Measurements from ENCODE around the gene SHC1. TPM values are rescaled to one million over a fixed set of nuclear protein-coding genes. Genes with fewer than 3 reads are reported as not detected.

SHC1 gene
- total and polyA plus RNA-seq, 7 donors = 33.2 to 87.2 (median 67.3) TPM

DNA sequence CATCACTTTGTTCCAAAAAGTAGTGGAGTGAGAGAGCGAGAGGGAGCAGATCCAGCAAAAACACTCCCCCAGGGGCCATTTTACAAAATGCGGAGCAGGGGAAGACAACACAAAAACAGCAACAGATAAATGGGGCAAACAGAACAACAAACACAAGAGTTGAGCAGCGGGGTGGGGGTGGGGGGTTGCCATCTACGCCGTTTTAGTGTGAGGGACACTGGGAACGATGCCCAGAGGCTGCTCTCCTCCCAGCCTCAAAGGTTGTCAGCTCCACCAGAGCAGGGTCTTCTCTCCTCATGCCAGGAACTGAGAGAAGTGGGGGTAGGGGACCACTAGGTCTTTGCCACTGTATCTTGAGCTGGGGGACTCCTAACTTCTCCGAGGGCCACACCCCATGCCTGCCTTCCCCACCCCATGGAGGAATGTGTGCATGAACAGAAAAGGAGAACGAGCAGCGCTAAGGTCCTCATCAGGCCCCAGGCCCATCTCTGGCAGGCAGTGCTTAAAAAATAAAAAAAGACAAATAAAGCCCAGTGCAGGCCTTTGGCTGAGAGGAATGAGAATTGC, 13.4 kb downstream of the SHC1 start:
- intact Hi-C loops (cut with DNase I) = no loop called here

GRCh38 chr1:154956544-154956941, 14.0 kb downstream of the SHC1 start:
- Histone ChIP-seq H3K9me3 (no peaks in the 10 kb centered on the region), H3K4me3 (peak overlapping the region; percentile 71), H3K27me3 (ENCODE audit: insufficient read depth in 3 of 3, low read length in 2 of 3) (no peaks in the 10 kb centered on the region), H3K27ac (peak overlapping the region; percentile 88), H3K4me1 (peaks cover 55% of the 10 kb centered on the region), H3K36me3 (ENCODE audit: insufficient read depth in 1 of 2, low read depth in 1 of 2) (peaks cover 0 to 19% of the 10 kb centered on the region in 2 donors)
- peak; percentile 45 to 53 (median 48) for ATAC-seq
- TF ChIP-seq, protein P1, sequence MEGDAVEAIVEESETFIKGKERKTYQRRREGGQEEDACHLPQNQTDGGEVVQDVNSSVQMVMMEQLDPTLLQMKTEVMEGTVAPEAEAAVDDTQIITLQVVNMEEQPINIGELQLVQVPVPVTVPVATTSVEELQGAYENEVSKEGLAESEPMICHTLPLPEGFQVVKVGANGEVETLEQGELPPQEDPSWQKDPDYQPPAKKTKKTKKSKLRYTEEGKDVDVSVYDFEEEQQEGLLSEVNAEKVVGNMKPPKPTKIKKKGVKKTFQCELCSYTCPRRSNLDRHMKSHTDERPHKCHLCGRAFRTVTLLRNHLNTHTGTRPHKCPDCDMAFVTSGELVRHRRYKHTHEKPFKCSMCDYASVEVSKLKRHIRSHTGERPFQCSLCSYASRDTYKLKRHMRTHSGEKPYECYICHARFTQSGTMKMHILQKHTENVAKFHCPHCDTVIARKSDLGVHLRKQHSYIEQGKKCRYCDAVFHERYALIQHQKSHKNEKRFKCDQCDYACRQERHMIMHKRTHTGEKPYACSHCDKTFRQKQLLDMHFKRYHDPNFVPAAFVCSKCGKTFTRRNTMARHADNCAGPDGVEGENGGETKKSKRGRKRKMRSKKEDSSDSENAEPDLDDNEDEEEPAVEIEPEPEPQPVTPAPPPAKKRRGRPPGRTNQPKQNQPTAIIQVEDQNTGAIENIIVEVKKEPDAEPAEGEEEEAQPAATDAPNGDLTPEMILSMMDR (IDR thresholded peaks at IDR 0.05) = no peak
- WGBS, 3 donors = 3% methylated on average over 6 of the region's 6 CpGs
- peak; percentile 57 to 70 for DNase-seq
- intact Hi-C loops (cut with DNase I) = loop anchor here in 1 of 2 donors (1.0 kb wide), 1 partner anchor 43 kb away; no protein-coding TSS in a partner anchor

More for the DNA sequence above, 13.4 kb downstream of the SHC1 start:
- Histone ChIP-seq H3K9me3 (no peaks in the 10 kb centered on the region), H3K4me3 (peak overlapping the region; percentile 71), H3K27ac (peak overlapping the region; percentile 88), H3K4me1 (peaks cover 50% of the 10 kb centered on the region), H3K36me3 (ENCODE audit: insufficient read depth in 1 of 2, low read depth in 1 of 2) (peaks cover 0 to 19% of the 10 kb centered on the region in 2 donors), H3K27me3 (ENCODE audit: insufficient read depth in 3 of 3, low read length in 2 of 3) (no peaks in the 10 kb centered on the region)
- TF ChIP-seq, protein P1 (IDR thresholded peaks at IDR 0.05) = no peak
- DNase-seq (peak in 1 of 2 donors; percentile 9), ATAC-seq (no peak)
- WGBS, 3 donors = 22 to 28% (median 25%) methylated on average over 9 of the region's 9 CpGs

DNA sequence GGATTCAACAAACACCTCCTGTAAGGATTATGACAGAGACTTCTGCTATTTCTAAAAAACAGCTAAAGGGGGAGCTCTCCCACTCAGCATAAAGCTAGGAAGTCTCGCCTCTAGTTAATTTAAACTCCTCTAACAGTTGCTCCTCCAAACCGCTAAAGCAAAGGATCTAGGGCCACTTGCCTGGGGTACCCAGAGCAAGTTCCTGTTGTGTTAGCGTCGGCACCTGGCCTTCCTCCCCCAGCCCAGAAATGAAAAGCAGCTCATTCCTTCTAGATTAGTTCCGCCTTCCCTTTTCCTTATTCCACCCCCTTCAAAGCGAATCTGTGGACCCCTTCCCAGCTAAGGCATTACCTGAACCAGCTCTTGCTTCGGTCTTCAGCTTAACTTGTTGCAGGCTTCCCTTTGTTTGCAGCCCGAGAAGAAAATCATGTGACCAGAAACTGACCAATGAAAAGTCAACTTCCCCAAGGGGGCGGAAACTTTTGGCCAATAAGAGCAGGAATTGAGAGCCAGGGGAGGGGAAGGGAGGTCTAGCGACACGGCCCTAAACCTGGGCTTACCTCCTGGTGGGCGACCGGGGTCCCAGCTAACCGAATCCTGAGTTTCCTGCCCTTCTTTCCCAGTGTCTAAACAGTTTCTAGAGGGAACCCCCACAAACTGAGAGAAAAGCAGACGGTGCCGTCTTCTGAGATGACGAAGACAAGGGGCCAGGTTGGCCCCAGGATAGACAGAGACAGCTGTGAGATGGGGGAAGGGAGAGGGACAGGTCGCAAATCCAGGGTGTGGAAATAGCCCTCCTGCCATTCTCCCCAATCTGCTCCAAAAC, 14.6 kb downstream of the SHC1 start, which contains the start of gene PBXIP1:
PBXIP1 (minus strand) TSS at position 382 of the 826 bp plus-strand sequence. CDS start 2,378 bp downstream, outside the sequence.
- Histone ChIP-seq H3K4me3 (peak within 1 kb of the TSS; percentile 71), H3K27me3 (ENCODE audit: insufficient read depth in 3 of 3, low read length in 2 of 3) (no peaks in the 10 kb centered on the region), H3K9me3 (no peaks in the 10 kb centered on the region), H3K36me3 (ENCODE audit: insufficient read depth in 1 of 2, low read depth in 1 of 2) (peaks cover 0 to 25% of the 10 kb centered on the region in 2 donors), H3K27ac (peak within 1 kb of the TSS; percentile 88), H3K4me1 (peaks cover 54% of the 10 kb centered on the region)
- ATAC-seq = peak; percentile 87 to 91 (median 88)
- 0 to 1% (median 1%) methylated on average over 18 of the region's 18 CpGs for WGBS, 3 donors
- peak; percentile 54 to 75 for DNase-seq
- intact Hi-C loops (cut with DNase I) = loop anchor here in 1 of 2 donors (1.0 kb wide), 1 partner anchor 43 kb away; no protein-coding TSS in a partner anchor
- TF ChIP-seq, protein P1 (IDR thresholded peaks at IDR 0.05) = no peak

GRCh38 chr1:154955039-154955717, 15.4 kb downstream of the SHC1 start:
- WGBS, 3 donors = 0 to 15% (median 12%) methylated on average over 4 of the region's 4 CpGs
- TF ChIP-seq, protein P1 (IDR thresholded peaks at IDR 0.05) = no peak
- ATAC-seq = peak; percentile 18 to 59 (median 38)
- intact Hi-C loops (cut with DNase I) = no loop called here
- H3K9me3 ChIP-seq = no peaks in the 10 kb centered on the region
- H3K36me3 ChIP-seq (ENCODE audit: insufficient read depth in 1 of 2, low read depth in 1 of 2) = peaks cover 0 to 33% of the 10 kb centered on the region in 2 donors
- H3K27ac ChIP-seq = peak overlapping the region; percentile 88
- no peaks in the 10 kb centered on the region for H3K27me3 ChIP-seq (ENCODE audit: insufficient read depth in 3 of 3, low read length in 2 of 3)
- H3K4me1 ChIP-seq = peaks cover 47% of the 10 kb centered on the region
- peak overlapping the region; percentile 71 for H3K4me3 ChIP-seq
- DNase-seq = peak in 1 of 2 donors; percentile 71

All from psoas muscle (tissue), 8 donors.